CD4-positive, alpha-beta T cell treated with Interferon alpha-2 for 1 hour (primary cell): Measurements from ENCODE around the gene SYCN.
"Not testable (repeated sequence)": the region's sequence is repeated elsewhere in the genome, so short reads cannot be mapped to it uniquely, and the experiment has no call there.

Source experiments
- DNase-seq, 2 donors: peaks; one replicate each; pipeline ENCODE4 v3.0.0-alpha.2; 2020 to 2022

Gene SYCN

GRCh38 chr19:39203372-39204341 is at the start of gene SYCN:
Gene SYCN (minus strand): TSS chr19:39204263. CDS start chr19:39204254, 9 bp downstream.
- DNase-seq = no peak

DNA sequence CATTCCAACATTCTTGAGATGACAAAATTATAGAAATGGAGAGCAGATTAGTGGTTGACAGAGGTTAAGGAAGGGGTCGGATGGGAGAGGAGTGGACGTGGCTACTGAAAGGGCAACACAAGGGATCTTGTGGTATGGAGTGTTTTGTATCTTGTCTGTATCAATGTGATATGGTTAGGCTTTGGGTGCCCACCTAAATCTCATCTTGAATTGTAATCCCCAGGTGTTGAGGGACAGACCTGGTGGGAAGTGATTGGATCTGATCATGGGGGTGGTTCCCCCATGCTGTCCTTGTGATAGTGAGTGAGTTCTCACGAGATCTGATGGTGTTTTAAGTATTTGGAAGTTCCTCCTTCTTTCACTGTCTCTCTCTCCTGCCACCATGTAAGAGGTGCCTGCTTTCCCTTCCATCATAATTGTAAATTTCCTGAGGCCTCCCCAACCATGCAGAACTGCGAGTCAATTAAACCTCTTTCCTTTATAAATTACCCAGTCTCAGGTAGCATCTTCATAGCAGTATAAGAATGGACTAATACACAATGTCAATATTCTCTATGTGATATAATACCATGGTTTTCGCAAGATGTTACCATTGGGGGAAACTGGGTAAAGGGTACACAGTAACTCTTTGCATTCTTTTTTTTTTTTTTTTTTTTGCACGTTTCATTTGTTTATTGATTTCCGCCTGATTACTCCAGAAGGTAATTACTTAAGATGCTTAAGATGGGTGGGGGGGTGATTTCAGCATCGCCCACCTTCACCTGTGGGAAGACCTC is 49.5 kb upstream of the SYCN start:
- no peak for DNase-seq

DNA sequence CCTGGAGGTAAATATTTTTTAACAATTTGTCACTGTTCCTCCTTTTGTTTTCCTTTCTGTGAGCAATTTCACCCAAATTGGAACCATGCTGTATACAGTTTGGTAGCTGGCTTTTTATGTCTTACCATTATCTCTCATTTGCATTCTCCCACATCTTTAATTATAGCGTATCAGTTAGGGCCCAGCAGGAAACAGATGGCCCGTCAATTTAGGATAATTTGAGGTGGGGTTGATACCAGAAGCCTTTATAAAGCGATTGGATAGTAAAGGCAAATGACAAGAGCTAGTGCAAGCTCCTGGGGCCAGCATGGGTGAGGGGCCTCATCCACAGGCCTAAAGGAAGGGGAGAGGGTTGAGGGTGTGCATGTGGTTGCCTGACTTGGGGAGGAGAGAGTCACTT is 48.4 kb upstream of the SYCN start:
- no peak for DNase-seq

DNA sequence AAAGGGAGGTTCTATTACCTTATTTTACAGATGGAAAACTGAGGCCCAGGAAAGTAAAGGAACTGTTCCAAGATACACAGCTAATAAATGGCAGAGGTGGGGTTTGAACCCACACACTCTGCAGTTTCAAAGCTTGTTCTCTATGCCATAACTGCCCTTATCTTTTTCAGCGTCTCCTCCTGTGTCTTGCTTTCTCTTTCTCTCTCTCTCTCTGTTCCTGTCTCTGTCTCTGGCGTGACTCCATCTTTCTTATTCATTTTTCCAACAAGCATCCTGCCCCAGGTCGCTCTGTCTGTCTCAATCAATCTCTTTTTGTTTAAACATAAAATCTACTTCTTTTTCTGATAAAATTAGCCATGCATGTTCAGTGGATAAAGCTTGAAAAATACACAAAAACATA is 47.8 kb upstream of the SYCN start:
- DNase-seq = no peak

- no peak for DNase-seq
Observed at GRCh38 chr19:39251081-39251480, 47.0 kb upstream of the SYCN start.

GRCh38 chr19:39248806-39249205 is 44.7 kb upstream of the SYCN start, which contains the start of gene IFNL4:
Gene IFNL4 (minus strand): TSS chr19:39248856.
- no peak for DNase-seq

- no peak for DNase-seq
Observed at GRCh38 chr19:39247701-39248664, 43.9 kb upstream of the SYCN start.

- DNase-seq = peak; percentile 20 to 59
Observed at GRCh38 chr19:39246951-39247669, 43.0 kb upstream of the SYCN start.

DNA sequence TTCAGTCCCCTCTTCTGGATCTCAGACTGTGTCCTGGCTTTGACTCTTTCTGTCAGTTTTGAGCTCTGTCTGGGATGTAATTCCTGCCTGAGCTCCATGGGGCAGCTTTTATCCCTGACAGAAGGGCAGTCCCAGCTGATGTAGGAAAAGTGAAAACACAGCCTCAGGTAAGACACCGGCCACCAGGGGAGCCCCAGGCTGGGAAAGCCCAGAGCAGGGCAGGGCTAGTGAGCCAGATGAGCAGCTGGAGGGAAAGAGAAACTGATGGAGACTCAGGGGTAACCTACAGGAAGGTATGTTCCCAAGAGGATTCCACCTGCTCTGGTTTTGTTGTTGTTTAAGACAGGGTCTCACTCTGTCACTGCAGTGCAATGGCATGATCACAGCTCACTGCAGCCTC is 41.1 kb upstream of the SYCN start:
- not testable (repeated sequence) for DNase-seq

DNA sequence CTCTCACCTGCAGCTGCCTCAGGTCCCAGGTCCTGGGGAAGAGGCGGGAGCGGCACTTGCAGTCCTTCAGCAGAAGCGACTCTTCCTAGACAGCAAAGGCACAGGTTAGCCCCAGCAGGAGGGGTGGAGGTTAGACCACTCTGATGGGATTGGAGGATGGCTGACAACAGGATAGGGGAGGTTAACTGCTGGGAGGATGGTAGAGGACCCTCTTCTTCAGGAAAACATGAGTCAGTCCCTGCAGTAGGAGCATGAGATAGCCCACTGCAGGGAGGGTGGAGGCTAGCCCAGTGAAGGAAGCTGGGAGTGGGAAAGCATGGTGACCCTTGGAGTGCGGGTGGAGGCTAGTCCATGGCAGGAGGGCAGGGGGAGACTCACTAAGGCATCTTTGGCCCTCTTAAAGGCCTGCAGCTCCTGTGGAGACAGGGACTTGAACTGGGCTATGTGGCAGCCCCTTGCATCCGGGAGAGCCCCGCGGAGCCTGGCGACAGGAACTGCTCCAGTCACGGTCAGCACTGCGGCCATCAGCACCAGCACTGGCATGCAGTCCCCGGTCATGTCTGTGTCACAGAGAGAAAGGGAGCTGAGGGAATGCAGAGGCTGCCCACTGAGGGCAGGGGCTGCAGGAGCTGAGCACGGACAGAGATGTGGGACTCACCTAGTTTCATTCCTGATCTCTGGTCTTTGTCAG is 40.5 kb upstream of the SYCN start, which contains the start of gene IFNL3:
IFNL3 (minus strand) TSS at position 597 of the 691 bp plus-strand sequence; CDS start at position 558, 39 bp downstream.
- not testable (repeated sequence) for DNase-seq

- not testable (repeated sequence) for DNase-seq
Observed at GRCh38 chr19:39243741-39244140, 39.7 kb upstream of the SYCN start.

DNA sequence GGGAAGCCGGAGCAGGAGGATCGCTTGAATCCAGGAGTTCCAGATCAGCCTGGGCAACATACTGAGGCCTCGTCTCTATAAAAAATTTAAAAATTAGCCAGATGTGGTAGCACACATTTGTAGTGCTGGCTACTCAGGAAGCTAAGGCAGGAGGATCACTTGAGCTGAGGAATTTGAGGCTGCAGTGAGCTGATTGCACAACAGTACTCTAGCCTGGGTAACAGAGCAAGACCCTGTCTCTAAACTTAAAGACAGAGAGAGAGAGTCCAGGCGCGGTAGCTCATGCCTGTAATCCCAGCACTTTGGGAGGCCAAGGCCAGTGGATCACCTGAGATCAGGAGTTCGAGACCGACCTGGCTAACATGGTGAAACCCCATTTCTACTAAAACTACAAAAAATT is 36.4 kb upstream of the SYCN start:
- no peak for DNase-seq

- DNase-seq = no peak
Observed at GRCh38 chr19:39238944-39239343, 34.9 kb upstream of the SYCN start.

DNA sequence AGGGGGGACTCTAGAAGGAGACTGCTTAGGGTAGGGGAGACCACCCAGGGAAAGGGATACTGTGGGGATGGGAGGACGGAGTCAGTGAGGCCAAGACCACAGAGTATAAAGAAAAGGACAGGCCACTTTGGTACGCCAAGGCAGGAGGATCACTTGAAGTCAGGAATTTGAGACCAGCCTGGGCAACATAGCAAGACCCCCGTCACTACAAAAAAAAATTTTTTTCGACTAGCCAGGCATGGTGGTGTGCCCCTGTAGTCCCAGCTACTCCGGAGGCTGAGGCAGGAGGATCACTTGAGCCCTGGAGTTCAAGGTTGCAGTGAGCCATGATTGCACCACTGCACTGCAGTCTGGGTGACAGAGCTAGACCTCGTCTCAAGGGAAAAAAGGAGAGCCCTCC is 34.1 kb upstream of the SYCN start:
- DNase-seq = no peak

DNA sequence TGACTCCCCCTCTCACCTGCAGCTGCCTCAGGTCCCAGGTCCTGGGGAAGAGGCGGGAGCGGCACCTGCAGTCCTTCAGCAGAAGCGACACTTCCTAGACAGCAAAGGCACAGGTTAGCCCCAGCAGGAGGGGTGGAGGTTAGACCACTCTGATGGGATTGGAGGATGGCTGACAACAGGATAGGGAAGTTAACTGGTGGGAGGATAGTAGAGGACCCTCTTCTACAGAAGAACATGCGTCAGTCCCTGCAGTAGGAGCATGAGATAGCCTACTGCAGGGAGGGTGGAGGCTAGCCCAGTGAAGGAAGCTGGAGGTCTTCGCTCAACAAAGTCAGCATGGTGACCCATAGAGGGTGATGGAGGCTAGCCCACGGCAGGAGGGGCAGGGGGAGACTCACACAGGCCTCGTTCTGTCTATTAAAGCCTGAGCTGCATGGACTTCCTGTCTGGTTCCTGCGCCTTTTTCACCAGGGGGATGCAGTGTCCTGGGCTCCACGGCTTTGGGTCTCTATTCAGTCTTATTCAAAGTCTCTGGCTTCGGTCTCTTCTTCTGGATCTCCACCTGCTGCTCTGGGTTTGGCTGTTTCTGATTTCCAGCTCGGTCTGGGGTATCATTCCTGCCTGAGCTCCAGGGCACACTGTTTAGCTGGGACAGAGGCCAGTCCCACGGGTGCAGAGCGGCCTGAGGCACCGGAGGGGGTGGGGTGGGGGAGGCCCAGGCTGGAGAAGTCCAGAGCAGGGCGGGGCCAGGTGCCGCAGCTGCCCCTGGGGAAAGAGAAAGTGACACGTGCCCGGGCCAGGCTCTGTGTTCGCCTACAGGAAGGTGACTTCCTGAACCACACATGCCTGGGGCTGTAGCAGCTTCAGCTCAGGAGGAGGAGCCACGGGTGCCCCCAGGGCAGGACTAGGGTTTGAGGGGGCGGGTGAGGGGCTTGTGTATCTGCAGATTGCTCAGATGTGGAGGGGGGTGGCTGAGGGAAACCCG is 33.4 kb upstream of the SYCN start:
- DNase-seq = peak; percentile 20 to 51

DNA sequence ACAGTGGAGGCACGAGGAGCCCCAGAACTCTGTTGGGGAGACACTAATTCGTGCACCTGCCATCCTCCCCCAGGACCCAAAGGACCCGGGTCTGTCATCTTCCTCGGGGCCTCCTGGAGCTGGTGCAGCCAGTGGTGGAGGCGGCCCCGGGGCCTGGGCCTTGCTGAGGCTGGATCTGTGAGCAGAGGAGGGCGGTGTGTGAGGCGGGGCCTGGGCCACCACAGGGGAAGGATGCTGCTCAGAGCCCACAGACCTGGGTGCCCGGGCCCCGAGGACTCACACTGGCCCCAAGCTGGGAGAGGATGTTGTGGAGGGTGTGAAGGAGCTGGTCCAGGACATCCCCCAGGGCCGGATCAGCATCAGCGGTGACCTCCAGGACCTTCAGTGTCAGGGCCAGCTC is 32.5 kb upstream of the SYCN start:
- peak in 1 of 2 donors; percentile 30 for DNase-seq

GRCh38 chr19:39232708-39233107 is 28.6 kb upstream of the SYCN start:
- DNase-seq = no peak

DNA sequence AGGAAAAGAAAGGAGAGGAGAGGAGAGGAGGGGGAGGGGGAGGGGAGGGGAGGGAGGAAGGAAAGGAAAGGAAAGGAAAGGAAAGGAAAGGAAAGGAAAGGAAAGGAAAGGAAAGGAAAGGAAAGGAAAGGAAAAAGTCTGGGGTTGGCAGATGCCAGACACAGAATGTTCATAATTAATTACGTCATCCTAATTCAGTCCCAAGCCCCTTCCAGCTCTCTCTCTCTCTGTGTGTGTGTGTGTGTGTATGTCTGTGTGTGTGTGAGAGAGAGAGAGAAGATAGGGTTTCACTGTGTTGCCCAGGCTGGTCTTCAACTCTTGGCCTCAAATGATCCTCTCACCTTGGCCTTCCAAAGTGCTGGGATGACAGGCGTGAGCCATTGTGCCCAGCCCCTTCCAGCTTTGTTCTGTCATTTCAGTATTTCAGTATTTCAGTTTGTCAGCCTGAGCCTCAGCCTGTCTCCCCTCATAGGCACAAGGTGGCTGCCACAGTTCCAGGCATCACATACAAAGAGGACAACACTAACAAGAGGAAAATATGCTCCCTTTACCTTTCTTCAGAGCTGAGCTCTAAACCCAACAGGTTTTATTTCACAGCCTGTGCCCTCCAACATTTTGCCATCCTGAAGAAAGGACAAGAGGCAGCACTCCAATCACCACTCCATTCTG is 26.2 kb upstream of the SYCN start:
- no peak for DNase-seq

GRCh38 chr19:39224910-39225309 is 20.8 kb upstream of the SYCN start:
- no peak for DNase-seq
